Measurements from ENCODE around the gene ERBB2. TPM values are rescaled to one million over a fixed set of nuclear protein-coding genes. Genes with fewer than 3 reads are reported as not detected.

Gene ERBB2
- total and polyA plus RNA-seq, 2 donors from 2014 or later, result 76.5 to 186 TPM

- Histone ChIP-seq H3K27ac (ENCODE audit: low read depth in 2 of 2, low read length in 2 of 2) (no peak overlapping the region), H3K27me3 (ENCODE audit: control insufficient read depth, insufficient read depth, low read length) (no peaks in the 10 kb centered on the region), H3K4me3 (ENCODE audit: low read length in 3 of 3) (no peak overlapping the region), H3K36me3 (ENCODE audit: control insufficient read depth in 2 of 3, insufficient read depth in 3 of 3, low read length in 3 of 3) (no peaks in the 10 kb centered on the region), H3K9ac (ENCODE audit: low read length in 3 of 3) (no peak overlapping the region), H3K4me1 (ENCODE audit: control insufficient read depth in 2 of 3, insufficient read depth in 2 of 3, low read depth in 1 of 3, low read length in 3 of 3) (peaks cover 0 to 24% (median 21%) of the 10 kb centered on the region in 3 donors), H3K9me3 (ENCODE audit: control insufficient read depth in 2 of 3, insufficient read depth in 1 of 3, low read length in 3 of 3) (no peaks in the 10 kb centered on the region)
- FAIRE-seq (no peak), DNase-seq (peak; percentile 41 to 84 (median 78))
- TF ChIP-seq, protein P1, sequence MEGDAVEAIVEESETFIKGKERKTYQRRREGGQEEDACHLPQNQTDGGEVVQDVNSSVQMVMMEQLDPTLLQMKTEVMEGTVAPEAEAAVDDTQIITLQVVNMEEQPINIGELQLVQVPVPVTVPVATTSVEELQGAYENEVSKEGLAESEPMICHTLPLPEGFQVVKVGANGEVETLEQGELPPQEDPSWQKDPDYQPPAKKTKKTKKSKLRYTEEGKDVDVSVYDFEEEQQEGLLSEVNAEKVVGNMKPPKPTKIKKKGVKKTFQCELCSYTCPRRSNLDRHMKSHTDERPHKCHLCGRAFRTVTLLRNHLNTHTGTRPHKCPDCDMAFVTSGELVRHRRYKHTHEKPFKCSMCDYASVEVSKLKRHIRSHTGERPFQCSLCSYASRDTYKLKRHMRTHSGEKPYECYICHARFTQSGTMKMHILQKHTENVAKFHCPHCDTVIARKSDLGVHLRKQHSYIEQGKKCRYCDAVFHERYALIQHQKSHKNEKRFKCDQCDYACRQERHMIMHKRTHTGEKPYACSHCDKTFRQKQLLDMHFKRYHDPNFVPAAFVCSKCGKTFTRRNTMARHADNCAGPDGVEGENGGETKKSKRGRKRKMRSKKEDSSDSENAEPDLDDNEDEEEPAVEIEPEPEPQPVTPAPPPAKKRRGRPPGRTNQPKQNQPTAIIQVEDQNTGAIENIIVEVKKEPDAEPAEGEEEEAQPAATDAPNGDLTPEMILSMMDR (IDR thresholded peaks at IDR 0.05; ENCODE audit: borderline replicate concordance, extremely low read depth, insufficient read depth), result no peak
- intact Hi-C loops (cut with DNase I), result no loop called here
Measured at GRCh38 chr17:39751637-39752036, 51.8 kb downstream of the ERBB2 start.

- no peak overlapping the region for H3K27ac ChIP-seq (ENCODE audit: low read depth in 2 of 2, low read length in 2 of 2)
- no peak overlapping the region for H3K4me3 ChIP-seq (ENCODE audit: low read length in 3 of 3)
- TF ChIP-seq, protein P1 (IDR thresholded peaks at IDR 0.05; ENCODE audit: borderline replicate concordance, extremely low read depth, insufficient read depth), result no peak
- no peaks in the 10 kb centered on the region for H3K36me3 ChIP-seq (ENCODE audit: control insufficient read depth in 2 of 3, insufficient read depth in 3 of 3, low read length in 3 of 3)
- DNase-seq (peak in 4 of 5 donors; percentile 76 to 89 (median 86)), FAIRE-seq (no peak)
- H3K9me3 ChIP-seq (ENCODE audit: control insufficient read depth in 2 of 3, insufficient read depth in 1 of 3, low read length in 3 of 3), result no peaks in the 10 kb centered on the region
- no peak overlapping the region for H3K9ac ChIP-seq (ENCODE audit: low read length in 3 of 3)
- intact Hi-C loops (cut with DNase I), result no loop called here
- no peaks in the 10 kb centered on the region for H3K27me3 ChIP-seq (ENCODE audit: control insufficient read depth, insufficient read depth, low read length)
- H3K4me1 ChIP-seq (ENCODE audit: control insufficient read depth in 2 of 3, insufficient read depth in 2 of 3, low read depth in 1 of 3, low read length in 3 of 3), result peaks cover 0 to 24% (median 21%) of the 10 kb centered on the region in 3 donors
Measured at GRCh38 chr17:39752241-39752881, 52.5 kb downstream of the ERBB2 start.

GRCh38 chr17:39753514-39754160 is 53.8 kb downstream of the ERBB2 start:
- peak in 3 of 5 donors; percentile 62 to 79 (median 79) for DNase-seq
- H3K9me3 ChIP-seq (ENCODE audit: control insufficient read depth in 2 of 3, insufficient read depth in 1 of 3, low read length in 3 of 3), result no peaks in the 10 kb centered on the region
- peak overlapping the region; percentile 89 to 91 for H3K27ac ChIP-seq (ENCODE audit: low read depth in 2 of 2, low read length in 2 of 2)
- FAIRE-seq, result no peak
- no peaks in the 10 kb centered on the region for H3K27me3 ChIP-seq (ENCODE audit: control insufficient read depth, insufficient read depth, low read length)
- H3K4me1 ChIP-seq (ENCODE audit: control insufficient read depth in 2 of 3, insufficient read depth in 2 of 3, low read depth in 1 of 3, low read length in 3 of 3), result peaks cover 0 to 24% (median 21%) of the 10 kb centered on the region in 3 donors
- H3K4me3 ChIP-seq (ENCODE audit: low read length in 3 of 3), result peak overlapping the region in 2 of 3 donors; percentile 16 to 69
- intact Hi-C loops (cut with DNase I), result no loop called here
- H3K9ac ChIP-seq (ENCODE audit: low read length in 3 of 3), result peak overlapping the region in 2 of 3 donors; percentile 39 to 53
- H3K36me3 ChIP-seq (ENCODE audit: control insufficient read depth in 2 of 3, insufficient read depth in 3 of 3, low read length in 3 of 3), result no peaks in the 10 kb centered on the region
- TF ChIP-seq, protein P1 (IDR thresholded peaks at IDR 0.05; ENCODE audit: borderline replicate concordance, extremely low read depth, insufficient read depth), result no peak

Data from kidney (tissue), 14 donors.